Middle frontal gyrus (tissue), 1 donor: ENCODE results near the gene CRISPLD2.
"Not testable (repeated sequence)": the region's sequence is repeated elsewhere in the genome, so short reads cannot be mapped to it uniquely, and the experiment has no call there.

ENCODE experiments used
- DNase-seq: peaks from one replicate; pipeline ENCODE4 v3.0.0-alpha.2; 2015; ENCODE audit warnings: low spot score; ENCODE audit errors: extremely low spot score

Gene CRISPLD2

DNA sequence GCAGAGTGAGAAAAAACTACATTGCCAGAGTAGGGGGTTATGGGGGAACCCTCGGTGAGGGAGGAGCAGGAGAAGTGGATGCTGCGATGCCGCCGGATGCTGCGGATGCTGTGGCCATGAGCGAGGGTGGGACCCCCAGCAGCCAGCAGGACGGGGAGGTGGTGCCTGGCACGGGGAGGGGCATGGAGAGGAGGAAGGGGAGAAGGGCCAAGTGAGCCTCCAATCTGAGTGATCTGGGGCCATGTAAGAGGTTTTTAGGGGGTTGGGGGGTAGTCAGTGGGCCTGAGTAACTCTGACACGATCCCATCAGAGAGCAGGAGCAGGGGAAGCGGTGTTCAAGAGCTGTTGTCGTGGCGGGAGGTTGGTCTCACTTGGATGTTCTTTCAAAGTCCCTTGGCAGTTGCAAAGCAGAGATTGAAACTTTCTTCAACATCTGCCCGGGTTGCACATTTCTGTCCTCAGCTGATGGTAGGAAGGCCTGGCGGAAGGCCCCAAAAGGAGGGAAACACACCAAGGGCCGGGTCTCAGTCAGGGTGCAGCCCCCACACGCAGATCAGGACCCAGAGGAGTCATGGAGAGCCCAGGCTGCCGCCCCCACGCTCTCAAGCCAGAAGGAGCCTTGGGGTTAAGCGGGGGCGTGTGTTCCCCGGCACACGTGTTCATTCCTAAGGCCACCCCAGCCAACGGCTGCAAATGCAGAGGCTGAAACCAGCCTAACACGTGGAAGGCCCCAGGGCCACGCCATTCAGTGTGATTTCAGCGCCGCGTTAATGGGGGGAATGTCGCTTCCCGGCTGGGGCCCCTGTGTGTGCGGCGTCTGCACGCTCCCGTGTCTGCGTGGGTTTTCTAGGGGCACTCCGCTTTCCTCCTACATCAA, 109.9 kb downstream of the CRISPLD2 start:
- DNase-seq: no peak

DNA sequence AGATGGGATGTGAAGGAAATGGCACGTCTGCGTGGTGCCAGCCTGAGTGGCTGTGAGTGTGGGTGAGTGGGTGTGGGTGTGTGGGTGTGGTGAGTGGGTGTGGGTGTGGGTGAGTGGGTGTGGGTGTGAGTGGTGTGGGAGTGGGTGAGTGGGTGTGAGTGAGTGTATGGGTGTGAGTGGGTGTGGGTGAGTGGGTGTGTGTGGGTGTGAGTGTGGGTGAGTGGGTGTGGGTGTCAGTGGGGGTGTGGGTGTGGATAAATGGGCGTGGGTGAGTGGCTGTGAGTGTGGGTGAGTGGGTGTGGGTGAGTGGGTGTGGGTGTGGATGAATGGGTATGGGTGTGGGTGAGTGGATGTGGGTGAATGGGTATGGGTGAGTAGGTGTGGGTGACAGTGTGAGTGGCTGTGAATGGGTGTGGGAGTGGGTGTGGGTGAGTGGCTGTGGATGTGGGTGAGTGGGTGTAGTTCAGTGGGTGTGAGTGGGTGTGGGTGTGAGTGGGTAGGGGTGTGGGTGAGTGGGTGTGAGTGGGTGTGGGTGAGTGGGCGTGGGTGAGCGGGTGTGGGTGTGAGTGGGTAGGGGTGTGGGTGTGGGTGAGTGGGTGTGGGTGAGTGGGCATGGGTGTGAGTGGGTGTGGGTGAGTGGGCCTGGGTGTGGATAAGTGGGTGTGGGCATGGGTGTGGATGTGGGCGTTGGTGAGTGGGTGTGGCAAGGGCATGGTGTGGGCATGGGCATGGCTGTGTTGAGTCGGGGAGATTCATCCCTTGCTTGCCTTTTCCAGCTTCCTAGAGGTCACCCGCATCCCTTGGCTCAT, 110.7 kb downstream of the CRISPLD2 start:
- no peak for DNase-seq

DNA sequence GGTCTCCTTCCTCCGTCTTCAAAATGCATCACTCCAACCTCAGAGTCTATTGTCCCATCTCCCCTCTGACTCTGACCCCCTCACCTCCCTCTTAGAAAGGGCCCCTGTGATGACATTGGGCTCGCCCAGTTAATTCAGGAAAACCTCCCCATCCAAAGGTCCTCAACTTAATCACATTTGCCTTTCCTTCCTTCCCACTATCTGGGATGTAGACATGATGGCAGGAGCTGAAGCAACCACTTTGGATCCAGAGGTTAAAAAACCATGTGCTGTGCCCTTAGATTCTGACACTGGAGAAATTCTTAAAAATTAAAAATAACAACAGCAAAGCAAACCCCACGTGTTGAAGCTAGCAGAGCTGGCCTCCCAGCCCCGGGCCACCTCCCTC, 111.3 kb downstream of the CRISPLD2 start:
- no peak for DNase-seq

DNA sequence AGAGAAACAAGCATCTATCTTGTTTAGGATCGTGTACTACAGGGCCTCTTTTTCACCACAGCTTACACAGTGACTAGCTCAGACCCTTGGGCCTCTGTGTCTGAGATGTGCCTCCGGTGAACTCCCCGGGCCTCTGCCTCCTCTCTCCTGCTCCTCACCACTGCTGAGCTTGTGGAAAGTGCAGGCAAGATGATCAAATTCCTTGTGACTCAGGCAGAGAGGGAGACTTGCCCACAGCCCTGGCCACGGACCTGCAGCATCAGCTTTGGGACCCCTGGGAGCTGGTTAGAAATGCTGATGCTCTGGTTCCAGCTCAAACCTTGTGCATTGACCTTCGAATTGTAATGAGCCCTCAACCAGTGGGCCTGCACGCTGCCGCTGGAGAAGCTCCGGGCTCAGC, 111.7 kb downstream of the CRISPLD2 start:
- no peak for DNase-seq

DNA sequence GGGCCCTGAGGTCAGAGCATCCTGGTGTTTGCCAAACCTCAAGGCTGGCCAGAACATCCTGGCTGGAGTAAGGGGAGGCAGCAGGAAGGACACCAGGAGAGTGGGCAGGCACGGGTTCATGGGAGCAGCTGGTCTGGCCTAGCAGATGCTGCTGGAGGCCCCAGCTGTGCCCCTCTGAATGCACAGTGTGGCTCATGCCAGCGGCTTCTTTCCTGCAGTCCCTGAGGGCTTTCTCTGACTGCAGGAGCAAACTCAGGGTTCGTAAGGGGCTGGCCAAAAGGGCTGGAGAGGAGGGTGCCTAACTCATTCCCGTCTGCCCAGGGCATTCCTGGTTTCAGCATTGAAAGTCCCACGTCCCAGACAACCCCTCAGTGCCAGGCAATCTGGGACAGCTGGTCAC, 112.9 kb downstream of the CRISPLD2 start:
- no peak for DNase-seq

DNA sequence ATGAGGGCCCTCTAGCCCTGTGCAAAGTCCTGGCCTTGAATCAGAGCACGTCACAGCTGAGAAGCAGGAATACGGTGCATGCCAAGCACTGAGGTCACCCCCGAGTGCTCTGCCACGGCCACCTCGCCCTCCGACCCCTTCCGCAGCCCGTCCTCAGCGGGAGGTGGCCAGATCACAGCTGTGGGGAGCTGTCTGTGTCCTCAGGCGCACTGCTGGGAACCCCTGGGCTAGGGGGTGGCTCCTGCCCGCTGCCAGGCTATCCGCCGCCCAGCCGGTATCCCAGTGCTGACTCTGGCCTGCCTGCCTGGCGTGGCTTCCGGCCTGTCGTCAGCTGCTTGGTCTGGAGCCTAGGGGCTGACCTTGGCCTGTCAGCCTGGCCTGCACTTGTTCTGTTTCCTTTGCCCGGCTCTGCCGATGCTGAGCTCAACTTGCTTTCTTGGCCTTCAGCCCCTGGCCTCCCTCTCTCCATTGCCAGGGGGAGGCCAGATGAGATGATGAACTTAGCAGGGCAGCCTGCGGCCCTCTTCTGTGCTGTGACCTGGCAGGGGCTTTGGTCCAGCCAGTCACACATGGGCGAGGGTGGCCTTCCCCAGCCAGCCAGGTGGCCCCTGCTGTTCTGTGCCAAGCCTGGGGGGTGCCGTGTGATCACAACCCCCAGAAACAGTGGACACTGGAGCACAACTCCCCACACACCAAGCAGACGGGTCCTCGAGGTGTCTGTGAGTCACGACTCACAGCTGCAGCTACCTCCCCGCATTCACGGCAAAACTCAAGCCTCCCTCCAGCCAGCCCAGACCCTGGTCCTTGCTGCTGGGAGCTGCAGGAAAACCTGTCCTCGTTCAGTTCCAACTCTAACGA, 114.2 kb downstream of the CRISPLD2 start:
- DNase-seq: no peak

DNA sequence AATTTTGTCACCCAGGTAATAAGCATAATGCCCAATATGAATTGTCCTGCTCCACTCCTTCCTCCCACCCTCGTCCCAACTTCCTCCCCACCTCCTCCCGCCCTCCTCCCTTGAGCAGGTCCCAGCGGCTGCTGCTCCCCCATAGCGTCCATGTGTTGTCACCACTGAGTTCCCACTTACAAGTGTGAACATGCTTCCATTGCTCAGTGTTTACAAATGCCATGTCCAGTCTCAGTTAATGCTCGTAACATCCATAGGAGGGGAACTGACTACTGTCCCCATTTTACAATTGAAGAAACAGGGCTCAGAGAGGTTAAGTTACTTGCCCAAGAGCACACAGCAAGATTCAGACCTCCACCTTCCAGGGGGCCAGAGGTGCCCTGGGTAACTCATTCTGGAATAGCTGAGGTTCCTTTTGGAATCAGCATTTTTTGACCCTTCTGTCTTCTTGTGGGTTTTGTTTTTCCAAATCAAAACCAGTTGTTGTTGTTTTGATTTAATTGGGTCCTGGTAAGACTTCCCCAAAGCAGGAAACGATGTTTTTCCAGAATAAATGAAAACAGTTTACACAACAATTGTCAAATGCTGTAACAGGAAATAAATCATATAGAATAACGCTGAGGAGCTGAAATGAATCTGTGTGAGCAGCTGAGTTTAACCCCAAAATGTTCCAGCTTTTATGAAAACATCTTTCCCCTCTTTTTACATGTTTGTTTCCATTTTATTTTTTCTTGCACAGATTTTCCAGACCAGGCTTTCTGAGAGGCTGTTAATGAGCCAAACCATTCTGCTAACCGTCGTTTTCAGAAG, 117.6 kb downstream of the CRISPLD2 start:
- no peak for DNase-seq

DNA sequence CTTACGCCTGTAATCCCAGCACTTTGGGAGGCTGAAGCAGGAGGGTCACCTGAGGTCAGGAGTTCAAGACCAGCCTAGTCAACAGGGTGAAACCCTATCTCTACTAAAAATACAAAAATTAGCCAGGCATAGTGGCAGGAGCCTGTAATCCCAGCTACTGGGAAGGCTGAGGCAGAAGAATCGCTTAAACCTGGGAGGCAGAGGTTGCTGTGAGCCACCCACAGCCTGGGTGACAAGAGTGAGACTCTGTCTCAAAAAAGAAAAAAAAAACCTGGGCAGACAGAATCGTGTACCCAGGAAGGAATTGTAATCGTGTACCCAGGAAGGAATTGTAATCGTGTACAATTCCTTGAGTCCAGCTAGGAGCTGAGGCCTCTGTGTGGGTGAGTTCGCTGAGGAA, 118.8 kb downstream of the CRISPLD2 start:
- not testable (repeated sequence) for DNase-seq

DNA sequence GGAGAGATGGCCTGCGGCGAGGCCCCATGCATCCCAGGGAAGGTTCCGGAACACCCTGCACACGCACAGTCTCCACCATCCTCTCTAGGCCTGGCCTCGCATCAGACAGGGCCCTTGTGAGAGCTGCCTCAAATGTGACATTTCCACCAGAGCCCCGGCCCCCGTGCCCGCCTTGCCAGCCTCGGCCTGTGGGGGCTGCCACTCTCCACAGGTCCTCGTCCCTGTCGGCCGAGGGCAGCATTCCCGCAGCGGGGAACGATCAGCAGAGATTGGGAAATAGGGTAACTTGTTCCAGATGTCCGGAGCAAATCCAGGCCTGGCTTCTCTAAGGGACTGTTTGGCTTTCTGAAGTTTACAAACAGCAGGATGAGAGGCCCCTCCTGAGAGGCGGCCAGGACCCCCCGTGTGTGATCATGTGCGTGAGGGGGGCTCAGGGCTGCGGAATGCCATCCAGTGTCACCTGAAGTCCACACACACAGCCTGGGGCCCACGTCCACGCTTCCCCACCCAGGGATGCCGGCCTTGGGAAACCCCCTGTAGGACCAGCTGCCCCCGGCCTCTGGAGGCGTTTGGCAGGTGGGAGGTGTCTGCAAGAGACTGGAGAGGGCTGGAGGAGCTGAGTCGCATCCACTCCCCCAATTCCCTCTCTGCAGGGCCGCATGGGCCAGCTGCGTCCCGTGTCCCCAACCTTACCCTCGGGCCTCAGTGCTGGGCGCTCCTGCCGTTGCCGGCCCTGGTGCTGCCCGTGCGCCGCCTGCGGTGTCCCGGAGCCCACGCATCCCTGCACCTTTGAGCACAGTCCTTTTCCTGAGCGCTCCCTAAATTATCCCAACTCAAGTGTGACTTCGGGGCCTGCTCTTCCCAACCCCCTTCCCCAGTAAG, 121.1 kb downstream of the CRISPLD2 start:
- no peak for DNase-seq

DNA sequence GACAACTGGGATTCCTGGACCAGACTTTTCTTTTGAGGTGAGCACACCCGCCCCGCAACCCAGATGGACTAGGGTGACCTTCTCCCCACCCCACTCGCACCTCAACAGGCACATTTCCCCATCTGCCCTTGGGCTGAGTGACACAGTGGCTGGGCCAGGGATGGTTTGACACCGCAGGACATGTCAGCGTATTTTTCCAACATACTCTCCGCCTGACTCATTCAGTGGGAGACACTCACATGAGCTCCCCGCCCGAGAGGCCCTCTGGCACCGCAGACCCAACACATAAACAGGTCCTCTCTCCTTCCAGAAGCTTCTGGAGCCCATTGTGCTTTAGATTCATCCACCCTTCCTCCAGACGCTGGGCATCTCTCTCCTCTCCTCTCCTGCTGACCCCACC, 122.1 kb downstream of the CRISPLD2 start:
- DNase-seq: no peak

DNA sequence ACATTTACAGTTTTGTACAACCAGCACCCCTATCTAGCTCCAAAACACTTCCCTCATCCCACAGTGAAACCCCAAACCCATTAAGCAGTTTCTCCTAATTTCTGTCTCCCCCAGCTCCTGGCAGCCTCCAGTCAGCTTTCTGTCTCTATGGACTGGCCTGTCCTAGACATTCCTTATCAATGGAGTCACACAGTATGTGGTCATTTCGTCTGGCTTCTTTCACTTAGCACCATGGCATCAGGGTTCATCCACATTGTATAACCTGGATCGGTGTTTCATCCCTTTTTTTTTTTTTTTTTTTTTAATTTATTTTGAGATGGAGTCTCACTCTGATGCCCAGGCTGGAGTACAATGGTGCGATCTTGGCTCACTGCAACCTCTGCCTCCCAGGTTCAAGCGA, 123.0 kb downstream of the CRISPLD2 start:
- no peak for DNase-seq

DNA sequence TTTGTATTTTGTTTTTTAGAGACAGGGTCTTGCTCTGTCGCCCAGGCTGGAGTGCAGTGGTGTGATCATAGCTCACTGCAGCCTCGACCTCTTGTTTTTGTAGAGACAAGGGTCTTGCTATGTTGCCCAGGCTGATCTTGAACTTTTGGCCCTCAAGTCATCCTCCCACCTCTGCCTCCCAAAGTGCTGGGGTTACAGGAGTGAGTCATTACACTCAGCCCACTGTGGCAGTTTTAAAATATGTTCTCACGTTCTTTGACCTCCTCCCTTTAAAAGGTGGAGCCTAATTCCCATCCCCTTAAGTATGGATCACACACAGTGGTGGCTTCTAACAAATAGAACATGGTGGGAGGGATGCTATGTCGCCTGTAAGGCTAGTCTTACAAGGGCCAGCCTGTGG, 123.8 kb downstream of the CRISPLD2 start:
- DNase-seq: no peak

DNA sequence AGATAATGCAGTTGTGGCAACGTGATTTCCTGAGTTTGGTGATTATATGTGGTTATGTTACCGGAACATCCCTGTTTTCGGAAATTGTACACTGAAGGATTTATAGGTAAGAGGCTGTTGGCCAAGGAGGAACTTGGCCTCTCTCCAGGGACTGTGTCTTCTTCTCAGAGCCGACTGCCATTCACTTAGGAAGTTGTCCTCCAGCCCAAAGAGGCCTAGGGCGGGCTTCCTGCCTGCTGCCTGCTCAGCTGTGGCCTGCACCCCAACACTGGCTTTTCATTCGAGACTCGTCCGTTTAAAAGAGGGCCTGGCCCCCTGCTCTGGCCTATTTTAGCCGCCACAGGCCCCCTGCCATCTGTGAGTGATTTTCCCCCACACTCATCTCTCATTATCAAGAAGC, 127.2 kb downstream of the CRISPLD2 start:
- no peak for DNase-seq

DNA sequence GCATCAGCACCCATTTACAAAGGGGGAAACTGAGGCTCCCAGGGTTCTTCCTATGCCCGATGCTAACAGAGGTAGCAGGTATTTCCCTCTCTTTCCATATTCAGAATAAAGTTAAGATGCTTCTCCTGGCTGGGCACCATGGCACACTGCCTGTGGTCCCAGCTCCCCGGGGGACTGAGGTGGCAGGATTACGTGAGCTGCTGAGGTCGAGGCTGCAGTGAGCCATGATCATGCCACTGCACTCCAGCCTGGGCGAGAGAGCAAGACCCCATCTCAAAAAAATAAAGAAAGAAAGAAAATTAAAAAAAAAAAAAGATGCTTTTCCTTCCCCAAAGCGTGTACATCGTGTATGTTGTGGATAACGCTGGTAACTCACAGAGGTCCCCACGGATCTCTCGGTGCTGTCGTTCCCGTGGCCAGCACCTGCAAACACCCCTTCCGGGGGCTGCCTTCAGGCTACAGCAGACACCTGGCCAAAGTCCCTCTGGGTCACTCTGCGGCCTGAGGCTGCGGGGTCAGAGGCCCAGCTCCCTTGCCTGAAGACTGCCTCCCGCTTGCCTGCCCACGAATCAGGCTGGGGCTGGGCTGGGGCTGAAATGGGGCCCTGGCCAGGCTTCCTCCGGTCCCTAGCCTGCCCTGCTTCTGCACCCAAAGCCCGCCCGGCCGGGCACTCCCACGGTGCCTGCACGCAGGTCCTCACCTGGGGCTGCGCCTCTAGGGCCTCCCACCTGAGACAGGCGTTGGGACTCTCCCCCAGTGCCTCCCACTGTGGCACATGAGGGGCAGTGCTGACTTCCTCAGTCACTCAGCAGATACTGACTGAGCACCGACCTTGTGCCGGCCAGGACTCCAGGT, 128.4 kb downstream of the CRISPLD2 start:
- DNase-seq: no peak

DNA sequence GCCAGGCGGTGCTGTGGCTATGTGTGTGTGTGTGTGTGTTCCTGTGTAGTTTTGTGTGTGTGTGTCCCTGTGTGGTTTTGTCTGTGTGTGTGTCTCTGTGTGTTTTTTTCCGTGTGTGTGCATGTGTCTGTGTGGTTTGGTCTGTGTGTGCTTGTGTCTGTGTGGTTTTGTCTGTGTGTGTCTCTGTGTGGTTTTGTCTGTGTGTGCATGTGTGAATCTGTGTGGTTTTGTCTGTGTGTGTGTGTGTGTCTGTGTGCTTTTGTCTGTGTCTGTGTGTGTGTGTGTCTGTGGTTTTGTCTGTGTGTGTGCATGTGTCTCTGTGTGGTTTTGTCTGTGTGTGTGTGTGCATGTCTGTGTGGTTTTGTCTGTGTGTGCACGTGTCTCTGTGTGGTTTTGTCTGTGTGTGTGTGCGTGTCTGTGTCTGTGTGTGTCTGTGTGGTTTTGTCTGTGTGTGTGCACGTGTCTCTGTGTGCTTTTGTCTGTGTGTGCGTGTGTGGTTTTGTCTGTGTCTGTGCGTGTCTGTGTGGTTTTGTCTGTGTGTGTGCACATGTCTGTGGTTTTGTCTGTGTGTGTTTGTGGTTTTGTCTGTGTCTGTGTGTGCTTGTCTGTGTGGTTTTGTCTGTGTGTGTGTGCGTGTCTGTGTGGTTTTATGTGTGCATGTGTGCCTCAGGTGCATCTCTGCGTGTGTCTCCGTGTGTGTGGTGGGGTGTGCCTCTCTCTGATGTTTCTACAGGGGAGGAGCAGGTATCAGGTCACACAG, 129.2 kb downstream of the CRISPLD2 start:
- DNase-seq: no peak

DNA sequence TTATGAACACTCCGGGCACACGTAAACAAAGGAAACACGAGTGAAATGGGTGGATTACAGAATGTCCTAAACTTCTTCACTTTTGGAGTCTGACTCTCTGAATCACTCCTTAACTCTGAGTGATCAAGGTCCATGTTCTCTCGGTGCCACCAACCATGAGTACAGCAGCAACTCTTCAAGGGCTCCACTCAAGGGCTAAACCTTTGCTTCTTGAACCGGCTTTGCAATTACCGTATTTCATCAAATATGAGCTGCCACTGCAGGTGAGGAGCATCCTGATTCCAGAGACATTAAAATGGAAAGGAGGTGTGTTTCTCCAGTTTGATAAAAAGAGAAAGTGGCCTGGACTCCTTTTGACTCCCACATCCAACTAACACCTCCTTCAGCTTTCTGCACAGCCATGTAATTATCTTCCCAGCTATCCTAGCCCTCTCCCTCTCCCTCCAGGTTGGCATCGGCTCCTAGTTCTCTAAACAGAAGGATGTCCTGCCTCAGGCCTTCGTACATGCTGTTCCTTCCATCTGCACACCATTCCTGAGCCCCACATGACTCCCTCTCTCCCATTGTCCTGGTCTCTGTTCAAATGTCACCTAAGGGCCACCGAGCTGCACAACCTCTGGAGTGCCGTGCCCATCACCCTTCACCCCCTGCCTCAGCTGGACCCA, 130.1 kb downstream of the CRISPLD2 start:
- no peak for DNase-seq

DNA sequence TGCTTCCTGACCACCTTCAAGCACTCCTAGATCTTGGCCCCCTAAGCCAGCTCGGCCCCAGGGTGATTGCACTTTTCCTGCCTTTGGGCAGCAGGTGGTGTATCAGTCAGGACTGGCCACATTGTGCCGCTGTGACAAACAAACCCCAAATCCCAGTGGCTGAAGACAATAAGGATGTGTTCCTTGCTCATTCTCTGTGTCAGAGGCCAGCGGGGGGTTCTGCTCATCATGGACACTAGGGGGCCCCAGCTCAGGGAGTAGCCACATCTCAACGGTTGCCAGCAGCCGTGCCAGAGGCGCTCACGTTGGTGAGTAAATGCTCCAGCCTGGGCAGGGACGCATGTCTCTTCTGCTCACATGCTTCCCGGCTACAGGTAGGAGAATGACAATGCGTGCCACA, 131.1 kb downstream of the CRISPLD2 start:
- no peak for DNase-seq
